HG02798 (cell line): ENCODE data around the gene RNF157.
"Not testable (repeated sequence)": the region's sequence is repeated elsewhere in the genome, so short reads cannot be mapped to it uniquely, and the experiment has no call there.

ENCODE experiments used
- ATAC-seq: cut with Tn5 transposase; IDR thresholded peaks from one replicate; pipeline ENCODE4 v1.9.1; 2021; ENCODE audit warnings: mild to moderate bottlenecking; ENCODE audit not compliant: unreplicated experiment, poor library complexity

Gene RNF157

DNA sequence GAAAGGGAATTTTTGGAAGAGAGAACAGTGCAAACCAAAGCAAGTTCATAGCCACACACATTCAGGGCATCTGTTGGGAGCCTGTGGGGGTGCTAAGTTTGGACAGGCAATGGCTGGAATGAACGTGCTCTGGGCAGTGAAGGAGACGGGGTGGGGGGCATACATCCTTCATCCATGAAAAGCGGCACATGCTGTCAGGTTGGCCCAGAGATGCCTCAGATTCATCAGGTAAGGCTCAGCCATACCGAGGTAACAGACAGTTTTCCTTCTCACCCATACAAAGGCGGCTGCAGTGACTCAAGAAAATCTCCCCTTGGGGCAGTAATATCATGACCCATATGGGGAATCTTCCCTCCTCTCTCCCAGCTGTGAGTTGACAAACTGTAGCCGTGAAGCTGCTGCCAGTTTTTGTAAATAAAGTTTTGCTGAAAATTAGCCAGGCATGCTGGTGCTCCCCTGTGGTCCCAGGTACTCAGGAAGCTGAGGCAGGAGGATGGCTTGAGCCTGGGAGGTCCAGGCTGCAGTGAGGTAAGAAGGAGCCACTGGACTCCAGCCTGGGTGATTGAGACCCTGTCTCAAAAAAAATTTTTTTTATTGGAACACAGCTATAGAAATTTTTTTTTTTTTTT, 15.6 kb upstream of the RNF157 start:
- no peak for ATAC-seq

DNA sequence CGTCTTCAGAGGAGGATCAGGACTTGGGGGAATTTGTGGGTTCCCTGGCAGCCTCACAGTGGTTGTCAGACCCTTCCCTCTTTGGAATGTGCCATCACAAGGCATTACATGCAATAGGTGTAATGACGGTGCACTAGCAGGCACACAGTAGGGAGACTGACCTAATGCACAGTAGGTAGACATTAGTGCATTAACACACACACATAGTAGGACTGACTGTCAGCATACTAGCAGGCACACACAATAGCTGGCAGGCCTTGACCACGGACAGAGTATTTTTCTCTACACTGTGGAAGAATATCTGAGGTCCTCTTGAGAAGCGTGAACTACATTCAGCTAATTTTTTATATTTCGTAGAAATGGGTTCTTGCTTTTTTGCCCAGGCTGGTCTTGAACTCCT, 14.0 kb upstream of the RNF157 start:
- no peak for ATAC-seq

DNA sequence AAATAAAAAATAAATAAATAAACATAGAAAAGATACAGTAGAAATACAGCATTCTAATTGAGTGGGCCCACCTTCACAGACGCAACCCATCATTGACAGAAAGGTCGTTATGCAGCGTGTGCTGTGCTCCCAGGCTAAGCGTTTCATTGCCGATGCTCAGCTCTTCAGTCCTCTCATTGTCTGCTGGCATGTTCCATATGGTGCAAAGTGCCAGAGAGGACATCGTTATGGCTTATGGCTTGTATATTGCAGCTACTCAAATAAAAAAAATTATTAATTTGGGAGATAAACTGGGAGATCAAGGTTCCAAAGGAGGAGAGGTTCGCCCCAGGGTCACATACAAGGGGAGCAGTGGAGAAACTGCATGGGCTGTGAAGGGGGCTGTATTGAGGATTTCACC, 13.5 kb upstream of the RNF157 start:
- no peak for ATAC-seq

DNA sequence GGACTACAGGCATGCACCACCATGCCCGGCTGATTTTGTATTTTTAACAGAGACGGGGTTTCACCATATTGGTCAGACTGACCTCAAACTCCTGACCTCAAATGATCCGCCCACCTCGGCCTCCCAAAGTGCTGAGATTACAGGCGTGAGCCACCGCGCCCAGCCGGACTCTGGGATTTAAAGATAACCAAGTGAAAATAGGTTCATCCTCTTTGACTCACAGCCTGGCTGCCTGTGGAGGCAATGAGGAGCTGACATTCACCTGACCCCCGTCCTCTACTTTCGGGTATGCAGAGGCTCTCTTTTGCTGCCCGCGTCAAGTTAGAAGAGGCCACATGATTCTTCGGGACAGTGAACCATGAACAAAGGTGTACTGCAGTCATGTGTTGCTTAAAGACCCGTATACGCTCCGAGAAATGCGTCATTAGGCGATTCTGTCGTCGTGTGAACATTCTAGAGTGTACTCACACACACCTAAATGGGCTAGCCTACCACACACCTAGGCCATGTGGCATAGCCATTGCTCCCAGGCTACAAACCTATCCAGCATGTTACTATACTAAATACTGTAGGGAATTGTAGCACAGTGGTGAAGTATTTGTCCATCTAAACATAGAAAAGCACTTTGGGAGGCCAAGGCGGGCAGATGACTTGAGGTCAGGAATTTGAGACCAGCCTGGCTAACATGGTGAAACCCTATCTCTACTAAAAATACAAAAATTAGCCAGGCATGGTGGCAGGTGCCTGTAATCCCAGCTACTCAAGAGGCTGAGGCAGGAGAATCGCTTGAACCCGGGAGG, 12.9 kb upstream of the RNF157 start:
- ATAC-seq = not testable (repeated sequence)

DNA sequence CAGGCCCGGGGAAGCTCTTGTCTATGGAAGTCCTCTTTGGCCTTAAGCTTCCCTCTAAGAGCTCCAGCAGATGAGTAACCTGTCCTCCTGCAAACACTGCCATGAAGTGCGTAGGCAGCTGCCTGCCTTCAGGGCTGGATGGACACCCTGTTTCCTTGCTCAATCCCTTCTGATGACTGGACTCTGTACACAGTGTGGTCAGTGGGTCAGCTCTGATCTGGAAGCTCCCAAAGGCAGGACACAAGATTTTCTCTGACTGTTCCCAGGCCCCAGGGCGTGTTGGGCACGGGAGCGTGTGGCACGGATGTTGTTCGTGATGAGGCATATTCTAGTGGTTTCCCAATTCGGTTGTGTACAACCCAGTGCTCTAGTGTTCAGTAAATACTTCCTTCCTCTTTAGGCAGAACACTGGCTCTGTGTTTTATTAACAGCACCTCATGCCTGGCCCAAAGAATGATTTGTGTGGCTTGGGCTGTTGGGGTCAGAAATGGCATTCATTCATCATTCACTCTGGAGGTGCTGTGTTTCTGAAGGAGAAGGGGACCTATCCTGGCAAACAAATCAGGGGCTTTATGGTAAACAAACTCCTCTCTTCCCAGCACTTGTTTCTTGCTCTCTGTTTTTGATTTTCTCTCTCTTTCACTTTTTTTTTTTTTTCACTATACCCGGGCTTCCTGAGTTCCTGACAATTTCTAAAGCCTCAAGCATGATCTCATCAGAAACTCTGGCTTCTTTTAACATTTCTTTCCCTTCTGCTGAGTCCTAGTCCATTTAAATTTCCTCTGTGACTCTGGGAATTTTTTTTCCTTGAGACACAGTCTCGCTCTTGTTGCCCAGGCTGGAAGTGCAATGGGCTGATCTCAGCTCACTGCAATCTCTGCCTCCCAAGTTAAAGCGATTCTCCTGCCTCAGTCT, 12.0 kb upstream of the RNF157 start:
- no peak for ATAC-seq

DNA sequence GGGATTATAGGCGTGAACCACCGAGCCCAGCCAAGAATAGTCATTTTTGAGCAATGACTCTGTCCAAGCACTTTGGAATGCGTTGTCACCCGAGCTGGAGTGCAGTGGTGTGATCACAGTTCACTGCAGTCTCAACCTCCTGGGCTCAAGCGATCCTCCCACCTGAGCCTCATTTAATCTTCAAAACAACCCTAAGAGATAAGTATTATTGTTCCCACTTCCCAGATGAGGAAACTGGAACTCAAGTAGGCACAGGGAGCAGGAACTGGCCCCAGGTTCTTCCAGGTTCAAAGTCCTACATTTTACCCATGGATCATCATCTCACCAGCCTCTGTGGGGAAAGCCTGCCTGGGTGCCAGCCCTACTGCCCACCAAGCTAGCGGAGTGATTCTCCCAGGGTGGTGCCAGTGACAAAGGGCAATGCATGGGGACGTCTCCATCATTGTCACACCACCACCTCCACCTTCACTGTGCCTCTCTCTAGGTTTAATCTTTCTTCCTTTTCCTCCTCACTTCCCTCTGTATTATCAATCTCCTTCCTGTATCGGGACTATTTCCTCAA, 11.3 kb upstream of the RNF157 start:
- ATAC-seq = no peak

DNA sequence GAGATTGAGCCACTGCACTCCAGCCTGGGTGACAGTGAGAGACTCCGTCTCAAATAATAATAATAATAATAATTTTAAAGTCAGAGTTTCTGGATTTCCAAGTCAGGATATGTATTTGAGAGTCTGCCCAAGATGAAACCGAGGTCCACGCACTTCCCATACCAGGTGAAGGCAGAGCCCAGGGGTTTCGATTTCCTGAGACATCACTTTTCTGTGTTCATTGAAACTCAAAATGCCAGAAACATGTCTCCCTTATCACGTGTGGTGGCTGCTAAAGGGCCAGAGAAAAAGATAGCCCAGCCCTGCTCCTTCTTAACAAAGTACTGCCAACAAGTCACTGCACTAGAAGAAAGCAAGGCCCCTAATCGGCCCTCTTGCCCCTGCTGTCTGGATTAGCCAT, 9.8 kb upstream of the RNF157 start:
- ATAC-seq = no peak

DNA sequence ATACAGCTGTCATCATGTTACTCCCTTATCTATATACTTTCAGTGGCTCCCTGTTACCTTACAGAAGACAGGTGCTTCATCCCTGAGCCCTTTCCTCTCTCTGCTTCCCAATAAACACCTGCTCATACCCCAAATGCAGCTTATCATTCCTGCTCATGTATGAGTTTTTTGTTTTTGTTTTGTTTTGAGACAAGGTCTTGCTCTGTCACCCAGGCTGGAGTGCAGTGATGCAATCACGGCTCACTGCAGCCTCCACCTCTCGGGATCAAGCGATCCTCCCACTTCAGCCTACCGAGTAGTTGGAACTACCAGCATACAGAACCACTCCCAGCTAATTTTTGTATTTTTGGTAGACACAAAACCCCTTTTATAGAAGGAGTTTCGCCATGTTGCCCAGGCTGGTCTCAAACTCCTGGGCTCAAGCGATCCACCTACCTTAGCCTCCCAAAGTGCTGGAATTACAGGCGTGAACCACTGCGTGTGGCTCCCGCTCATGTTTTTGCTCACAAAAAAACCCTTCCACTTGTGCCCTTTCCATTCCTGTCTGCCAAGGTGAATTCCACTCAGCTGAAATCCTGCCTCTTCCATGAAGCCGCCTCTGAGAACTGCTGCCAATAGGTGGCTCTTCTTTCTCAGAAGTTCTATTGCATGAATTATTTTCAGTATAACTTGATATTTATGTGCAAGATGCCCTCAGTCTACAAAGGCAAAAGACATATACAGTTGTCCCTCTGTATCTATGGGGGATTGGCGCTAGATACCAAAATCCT, 7.9 kb upstream of the RNF157 start:
- no peak for ATAC-seq

DNA sequence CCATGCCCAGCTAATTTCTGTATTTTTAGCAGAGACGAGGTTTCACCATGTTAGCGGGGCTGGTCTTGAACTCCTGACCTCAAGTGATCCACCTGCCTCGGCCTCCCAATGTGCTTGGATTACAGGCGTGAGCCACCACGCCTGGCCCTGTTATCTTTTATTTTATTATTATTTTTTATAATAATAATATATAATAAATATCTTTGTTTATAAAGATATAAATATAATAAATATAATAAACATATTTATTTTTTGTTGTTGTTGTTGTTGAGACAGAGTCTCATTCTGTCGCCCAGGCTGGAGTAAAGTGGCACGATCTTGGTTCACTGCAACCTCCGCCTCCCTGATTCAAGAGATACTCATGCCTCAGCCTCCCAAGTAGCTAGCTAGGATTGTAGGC, 7.0 kb upstream of the RNF157 start:
- ATAC-seq = no peak

DNA sequence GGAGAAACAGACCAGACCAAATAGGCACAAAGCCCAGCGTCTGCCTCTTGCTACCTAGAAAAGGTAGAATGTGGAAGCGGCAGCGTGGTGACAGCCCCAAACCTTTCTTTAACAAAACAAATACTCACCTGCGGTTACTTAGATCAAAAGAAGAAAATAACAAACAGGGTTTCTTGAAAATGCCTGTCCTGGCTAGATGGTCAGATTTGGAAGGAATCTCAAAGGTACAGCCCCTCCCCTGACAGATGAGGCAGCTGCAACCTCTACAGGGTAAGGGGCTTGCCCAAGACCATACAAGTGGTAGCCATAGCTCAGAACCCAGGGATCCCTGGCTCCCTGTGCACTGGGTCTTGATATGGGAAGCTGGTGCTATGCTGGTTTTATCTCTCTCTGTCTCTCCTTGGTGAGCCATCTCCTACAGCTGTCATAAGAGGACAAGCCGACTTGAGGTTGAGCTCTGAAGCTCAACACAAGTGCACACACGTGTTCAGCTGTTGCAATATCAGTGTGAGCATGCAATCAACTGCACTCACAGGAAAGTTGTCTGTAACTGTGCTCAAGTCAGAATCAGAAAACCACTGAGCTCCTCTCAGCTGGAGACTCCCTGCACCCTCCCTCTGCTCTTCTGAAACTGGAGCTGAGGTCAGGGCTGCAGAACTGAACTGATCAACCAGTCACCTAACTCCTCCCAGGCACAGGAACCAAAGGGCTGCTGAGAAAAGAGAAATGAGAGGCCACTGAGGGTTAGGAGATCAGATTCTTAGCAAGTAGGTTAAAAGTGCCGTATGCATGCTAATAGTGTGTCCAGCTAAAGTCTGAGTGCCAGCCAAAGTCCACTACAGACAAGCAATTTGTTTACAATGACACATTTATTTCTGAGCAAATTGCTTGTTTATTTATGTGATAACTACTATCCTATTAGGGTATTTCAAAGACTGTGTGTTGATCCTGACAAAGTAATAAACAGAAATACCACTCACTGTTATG, 6.1 kb upstream of the RNF157 start:
- ATAC-seq = peak; percentile 98

DNA sequence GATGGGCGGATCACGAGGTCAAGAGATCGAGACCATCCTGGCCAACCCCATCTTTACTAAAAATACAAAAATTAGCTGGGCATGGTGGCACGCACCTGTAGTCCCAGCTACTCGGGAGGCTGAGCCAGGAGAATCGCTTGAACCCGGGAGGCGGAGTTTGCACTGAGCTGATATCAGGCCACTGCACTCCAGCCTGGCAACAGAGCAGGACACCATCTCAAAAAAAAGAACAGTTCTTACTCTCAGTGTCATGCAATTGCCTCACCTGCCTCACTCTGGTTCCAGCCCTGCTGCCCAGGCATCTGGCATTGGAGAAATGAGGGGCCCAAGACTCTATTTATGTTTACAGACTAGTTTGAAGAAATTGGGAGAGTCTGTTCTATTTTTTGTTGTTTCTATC, 4.4 kb upstream of the RNF157 start:
- not testable (repeated sequence) for ATAC-seq

DNA sequence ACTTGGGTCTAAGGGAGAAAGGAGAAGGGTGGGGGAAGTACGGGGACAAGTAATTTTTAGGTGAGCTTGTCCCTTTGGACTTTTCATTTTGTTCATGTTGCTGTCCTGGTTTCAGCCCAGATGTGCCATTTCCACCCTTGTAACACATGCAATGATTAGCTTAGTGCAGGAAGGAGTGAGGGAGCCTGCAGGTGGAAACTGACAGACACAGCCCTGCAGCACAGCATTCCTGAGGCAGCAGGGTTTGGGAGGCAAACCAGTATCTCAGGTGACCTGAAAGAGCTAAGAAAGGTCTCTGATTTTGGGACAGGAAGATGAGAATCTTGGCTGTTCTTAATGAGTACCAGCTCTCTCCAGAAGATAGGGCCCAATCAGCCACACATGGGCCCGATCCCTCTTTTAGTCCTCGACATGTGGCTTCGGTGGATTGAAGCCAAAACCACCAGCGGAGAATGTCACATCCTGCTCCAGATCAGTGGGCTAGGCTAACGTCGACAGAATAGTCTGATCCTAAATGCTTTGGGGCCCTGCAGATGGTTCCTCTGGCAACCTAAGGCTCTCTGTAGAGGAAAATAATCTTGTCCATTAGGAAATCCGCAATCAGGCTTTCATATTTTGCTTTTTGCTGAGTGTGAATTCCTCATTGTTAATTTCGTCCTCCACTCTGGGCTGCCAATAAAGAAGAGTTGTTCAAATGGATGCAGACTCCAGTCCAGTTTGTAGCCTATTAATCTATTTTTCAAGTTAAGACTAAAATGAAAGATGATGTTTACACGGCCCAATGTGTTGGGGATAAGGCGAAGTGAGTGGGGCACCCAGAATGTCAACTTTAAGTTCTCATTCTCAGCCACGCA, 3.8 kb upstream of the RNF157 start:
- no peak for ATAC-seq

DNA sequence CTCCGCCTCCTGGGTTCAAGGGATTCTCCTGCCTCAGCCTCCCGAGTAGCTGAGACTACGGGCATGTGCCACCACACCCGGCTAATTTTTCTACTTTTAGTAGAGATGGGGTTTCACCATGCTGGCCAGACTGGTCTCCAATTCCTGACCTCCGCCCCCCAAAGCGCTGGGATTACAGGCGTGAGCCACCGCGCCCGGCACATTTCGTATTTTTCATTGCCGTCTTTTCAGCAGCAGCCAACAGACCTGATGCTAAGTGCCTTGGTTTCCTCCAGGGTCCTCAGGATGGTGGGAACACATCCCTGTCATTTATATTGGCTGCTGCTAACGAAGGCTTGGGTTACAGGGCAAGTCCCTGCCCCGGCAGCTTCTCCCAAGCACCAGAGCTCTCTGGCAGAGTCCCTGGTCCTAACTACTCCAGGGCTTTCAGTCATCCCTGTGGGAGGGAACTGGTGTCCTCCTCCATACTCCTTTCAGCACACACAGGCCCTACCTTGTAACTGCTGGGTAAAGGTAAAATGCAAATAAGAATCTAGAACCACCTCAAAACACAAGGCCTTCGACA, 1.5 kb upstream of the RNF157 start:
- ATAC-seq = no peak

DNA sequence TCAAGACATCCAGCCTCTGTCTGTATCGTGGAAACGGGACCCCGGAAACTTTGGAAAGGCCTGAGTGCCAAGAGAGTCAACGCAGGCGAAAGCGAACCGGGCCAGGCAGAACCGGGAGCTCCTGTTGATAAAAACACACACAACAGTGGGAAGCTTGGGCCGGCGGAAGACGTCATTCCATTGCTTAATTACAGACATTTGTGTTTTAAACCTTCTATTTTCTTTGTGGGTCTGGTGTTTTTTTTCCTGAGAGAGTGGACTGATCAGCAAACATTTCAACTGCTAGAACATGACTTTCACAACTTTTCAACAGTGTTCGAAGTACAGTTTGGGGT, 878 bp upstream of the RNF157 start:
- ATAC-seq = no peak

DNA sequence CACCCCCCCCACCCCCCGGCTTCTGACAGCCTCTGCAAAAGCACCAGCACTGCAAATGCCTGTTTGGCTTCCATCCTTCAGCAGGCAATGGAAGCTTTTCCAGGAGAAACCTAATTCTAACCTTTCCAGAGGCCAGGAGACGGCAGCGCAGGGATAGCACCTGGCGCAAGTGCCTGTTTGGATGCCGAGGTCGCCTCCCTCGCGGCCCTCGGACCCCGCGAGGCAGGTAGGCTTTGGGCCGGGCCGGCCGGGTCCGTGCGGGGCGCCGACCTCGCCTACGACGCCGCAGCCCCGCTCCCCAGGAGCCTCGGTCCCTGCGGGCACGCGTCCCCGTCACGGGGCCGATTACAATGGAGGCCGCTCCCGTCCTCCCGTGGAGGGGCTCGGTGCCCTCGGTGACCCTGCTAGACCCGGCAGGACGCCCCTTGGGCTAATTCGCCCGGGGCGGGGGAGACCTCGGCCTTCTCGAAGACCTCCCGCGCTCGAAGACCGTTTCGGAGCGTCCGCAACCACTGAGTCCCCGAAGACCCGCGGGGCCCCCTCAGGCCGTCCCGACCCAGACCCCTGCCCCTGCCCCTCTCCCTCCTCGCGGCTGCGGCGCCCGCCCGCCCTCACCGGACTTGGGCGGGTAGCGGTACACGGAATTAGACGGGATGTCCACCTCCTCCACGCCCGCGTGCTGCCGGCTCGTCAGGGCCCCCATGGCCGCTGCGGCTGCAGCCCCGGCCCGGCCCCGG, 587 bp downstream of the RNF157 start:
- peak; percentile 5 for ATAC-seq

DNA sequence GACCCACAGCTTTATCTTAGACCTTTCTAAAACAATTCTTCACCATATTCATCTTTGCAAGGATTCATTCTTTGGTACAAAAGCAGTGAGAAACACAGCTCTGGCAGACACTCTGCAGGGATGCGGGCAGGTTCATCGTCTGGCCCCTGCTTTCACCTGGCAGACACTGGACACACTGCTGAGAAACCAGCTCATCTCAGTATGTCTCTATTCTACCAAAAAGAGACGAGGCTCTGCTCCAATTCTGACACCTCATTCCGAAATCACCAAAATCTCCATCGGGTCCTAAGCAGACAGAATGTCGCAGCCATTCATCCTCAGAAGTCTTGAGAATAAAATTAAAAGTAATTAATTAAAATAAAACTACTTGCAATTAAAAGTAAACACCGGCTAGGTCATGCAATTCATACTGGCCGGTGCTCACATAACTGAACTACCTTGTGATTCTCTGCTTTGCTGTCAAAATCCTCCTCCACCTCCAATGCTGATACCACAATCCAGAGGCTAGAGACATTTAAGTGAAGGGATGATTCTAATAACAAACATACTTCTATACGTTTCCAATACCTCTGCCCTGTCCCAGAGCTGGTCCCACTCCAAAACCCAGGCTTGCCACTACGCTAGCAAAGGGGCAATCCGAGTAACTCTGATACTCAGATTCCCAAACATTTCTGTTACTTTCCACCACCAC, 1.3 kb downstream of the RNF157 start:
- ATAC-seq = no peak
